GM21381 (cell line): ENCODE data around the gene SH3RF2.
"Not testable (repeated sequence)": the region's sequence is repeated elsewhere in the genome, so short reads cannot be mapped to it uniquely, and the experiment has no call there.

Experiments used
- ATAC-seq: cut with Tn5 transposase; IDR thresholded peaks from one replicate; pipeline ENCODE4 v1.9.1; 2021; ENCODE audit warnings: mild to moderate bottlenecking, moderate library complexity; ENCODE audit not compliant: unreplicated experiment

Gene SH3RF2

GRCh38 chr5:146070746-146071145 lies 134.4 kb downstream of the SH3RF2 start:
- ATAC-seq = no peak

- no peak for ATAC-seq
Observed at GRCh38 chr5:146071171-146071570, 134.8 kb downstream of the SH3RF2 start.

GRCh38 chr5:146072595-146072994 lies 136.2 kb downstream of the SH3RF2 start:
- no peak for ATAC-seq

GRCh38 chr5:146073239-146073900 lies 137.0 kb downstream of the SH3RF2 start:
- ATAC-seq = no peak

- ATAC-seq = no peak
Observed at GRCh38 chr5:146076028-146076427, 139.7 kb downstream of the SH3RF2 start.

GRCh38 chr5:146076455-146076854 lies 140.1 kb downstream of the SH3RF2 start:
- no peak for ATAC-seq

- ATAC-seq = no peak
Observed at GRCh38 chr5:146078566-146078965, 142.2 kb downstream of the SH3RF2 start.

GRCh38 chr5:146079695-146080373 lies 143.5 kb downstream of the SH3RF2 start:
- ATAC-seq = peak; percentile 45

GRCh38 chr5:146081556-146081955 lies 145.2 kb downstream of the SH3RF2 start:
- ATAC-seq = no peak

GRCh38 chr5:146082798-146083197 lies 146.4 kb downstream of the SH3RF2 start:
- peak; percentile 89 for ATAC-seq

- ATAC-seq = no peak
Observed at GRCh38 chr5:146084376-146084775, 148.0 kb downstream of the SH3RF2 start.

GRCh38 chr5:146088098-146088497 lies 151.7 kb downstream of the SH3RF2 start:
- no peak for ATAC-seq

- no peak for ATAC-seq
Observed at GRCh38 chr5:146089287-146089686, 152.9 kb downstream of the SH3RF2 start.

- ATAC-seq = no peak
Observed at GRCh38 chr5:146091881-146092280, 155.5 kb downstream of the SH3RF2 start.

GRCh38 chr5:146098047-146098446 lies 161.7 kb downstream of the SH3RF2 start:
- ATAC-seq = no peak

- no peak for ATAC-seq
Observed at GRCh38 chr5:146101646-146102045, 165.3 kb downstream of the SH3RF2 start.

- ATAC-seq = no peak
Observed at GRCh38 chr5:146103594-146103993, 167.2 kb downstream of the SH3RF2 start.

- no peak for ATAC-seq
Observed at GRCh38 chr5:146105477-146105876, 169.1 kb downstream of the SH3RF2 start, which contains the start of gene PLAC8L1. PLAC8L1 (minus strand) TSS chr5:146105577; CDS start chr5:146104311, 1,266 bp downstream.

- ATAC-seq = no peak
Observed at GRCh38 chr5:146107901-146108300, 171.5 kb downstream of the SH3RF2 start.

- not testable (repeated sequence) for ATAC-seq
Observed at GRCh38 chr5:146108870-146109269, 172.5 kb downstream of the SH3RF2 start.

- no peak for ATAC-seq
Observed at GRCh38 chr5:146109379-146109778, 173.0 kb downstream of the SH3RF2 start.

- ATAC-seq = no peak
Observed at GRCh38 chr5:146111409-146111808, 175.0 kb downstream of the SH3RF2 start.
